Fibroblast of skin of left biceps (primary cell): Measurements from ENCODE around the gene FERD3L.
"Not testable (repeated sequence)": the region's sequence is repeated elsewhere in the genome, so short reads cannot be mapped to it uniquely, and the experiment has no call there.

ENCODE experiments used
- DNase-seq, 2 experiments: peaks; one replicate each; pipeline ENCODE4 v3.0.0-alpha.2; 2013; ENCODE audit warnings: low read depth in 2 of 2

The FERD3L gene

GRCh38 chr7:19144661-19145433 is at the start of gene FERD3L:
Gene FERD3L, minus strand, starts transcription at chr7:19145421. Its CDS starts 59 bp downstream, at chr7:19145362.
- no peak for DNase-seq

- not testable (repeated sequence) for DNase-seq
Observed at GRCh38 chr7:19194417-19194816, 49.2 kb upstream of the FERD3L start.

- DNase-seq, result no peak
Observed at GRCh38 chr7:19181634-19182033, 36.4 kb upstream of the FERD3L start.

- DNase-seq, result no peak
Observed at GRCh38 chr7:19178595-19178994, 33.4 kb upstream of the FERD3L start.

GRCh38 chr7:19177269-19177668 is 32.0 kb upstream of the FERD3L start:
- no peak for DNase-seq

GRCh38 chr7:19175241-19175640 is 30.0 kb upstream of the FERD3L start:
- no peak for DNase-seq

- no peak for DNase-seq
Observed at GRCh38 chr7:19161671-19162070, 16.4 kb upstream of the FERD3L start.

- DNase-seq, result no peak
Observed at GRCh38 chr7:19146699-19147098, 1.5 kb upstream of the FERD3L start.

- DNase-seq, result no peak
Observed at GRCh38 chr7:19145434-19146115, 354 bp upstream of the FERD3L start.

- DNase-seq, result no peak
Observed at GRCh38 chr7:19143881-19144574, 1.2 kb downstream of the FERD3L start.

GRCh38 chr7:19139706-19140327 is 5.4 kb downstream of the FERD3L start:
- DNase-seq, result no peak

- peak in 1 of 2 experiments; percentile 69 for DNase-seq
Observed at GRCh38 chr7:19133886-19134285, 11.3 kb downstream of the FERD3L start.

GRCh38 chr7:19133390-19133789 is 11.8 kb downstream of the FERD3L start:
- DNase-seq, result no peak

- DNase-seq, result no peak
Observed at GRCh38 chr7:19128856-19129255, 16.4 kb downstream of the FERD3L start.

GRCh38 chr7:19121977-19122588 is 23.1 kb downstream of the FERD3L start:
- DNase-seq, result no peak

GRCh38 chr7:19119870-19120486 is 25.2 kb downstream of the FERD3L start:
- DNase-seq, result no peak

- no peak for DNase-seq
Observed at GRCh38 chr7:19119372-19119771, 25.8 kb downstream of the FERD3L start.

- DNase-seq, result no peak
Observed at GRCh38 chr7:19118636-19119371, 26.4 kb downstream of the FERD3L start.

- no peak for DNase-seq
Observed at GRCh38 chr7:19117870-19118608, 27.2 kb downstream of the FERD3L start.
